Osteoblast (primary cell): ENCODE data around the gene ARHGAP44. TPM values are rescaled to one million over a fixed set of nuclear protein-coding genes. Genes with fewer than 3 reads are reported as not detected.
A peak's percentile ranks its signal among the peaks of the same experiment; 100 is the strongest.

Source experiments
- DNase-seq: peaks from one replicate; pipeline ENCODE4 v3.0.0; 2011; ENCODE audit warnings: low spot score, mixed read lengths; ENCODE audit not compliant: insufficient read length; ENCODE audit errors: missing footprints
- H2AFZ ChIP-seq: 2 replicates; pipeline ENCODE4 v1.6.0; 2011; ENCODE audit warnings: mild to moderate bottlenecking, low read length
- H3K27ac ChIP-seq: 2 replicates; pipeline ENCODE4 v1.5.1; 2011; ENCODE audit warnings: mild to moderate bottlenecking, low read depth, low read length, moderate library complexity
- H3K27me3 ChIP-seq: 2 replicates; pipeline ENCODE4 v1.6.0; 2012; ENCODE audit warnings: mild to moderate bottlenecking, control low read depth, inconsistent platforms, low read length, moderate library complexity; ENCODE audit not compliant: insufficient read depth
- H3K36me3 ChIP-seq: 2 replicates; pipeline ENCODE4 v1.5.1; 2011; ENCODE audit warnings: mild to moderate bottlenecking, low read length, control low read depth, moderate library complexity; ENCODE audit not compliant: insufficient read depth
- H3K4me1 ChIP-seq: 2 replicates; pipeline ENCODE4 v1.5.1; 2011; ENCODE audit warnings: mild to moderate bottlenecking, low read length, control low read depth, moderate library complexity; ENCODE audit not compliant: insufficient read depth
- H3K4me2 ChIP-seq: 2 replicates; pipeline ENCODE4 v1.6.0; 2011; ENCODE audit warnings: mild to moderate bottlenecking, low read length; ENCODE audit not compliant: insufficient read depth
- H3K4me3 ChIP-seq: fragments of 200-600 bp; sonication (generic); 3 replicates; pipeline ENCODE4 v1.5.1; 2012; ENCODE audit warnings: mild to moderate bottlenecking, low read length, inconsistent platforms; ENCODE audit not compliant: insufficient read depth
- H3K79me2 ChIP-seq: 2 replicates; pipeline ENCODE4 v1.6.0; 2012; ENCODE audit warnings: mild to moderate bottlenecking, low read length, control low read depth, inconsistent platforms; ENCODE audit not compliant: insufficient read depth
- H3K9me3 ChIP-seq: 2 replicates; pipeline ENCODE4 v1.5.1; 2011; ENCODE audit warnings: low read depth, low read length, control low read depth
- H4K20me1 ChIP-seq: 2 replicates; pipeline ENCODE4 v1.6.0; 2012; ENCODE audit warnings: mild to moderate bottlenecking, low read length, control low read depth; ENCODE audit not compliant: insufficient read depth
- CTCF ChIP-seq: IDR thresholded peaks from 2 replicates; pipeline ENCODE4 v1.5.1; 2011; ENCODE audit warnings: mild to moderate bottlenecking, low read depth, low read length, moderate library complexity; ENCODE audit errors: extremely low read depth
- total RNA-seq: library from RNA; depleted of rRNA; stranded (reverse); fragments of >200 nt; gene quantifications from 2 replicates; pipeline ENCODE4 v1.2.3, GENCODE V29; 2012

The ARHGAP44 gene
- total RNA-seq, 1 donor: 4.3 TPM

GRCh38 chr17:12952012-12952411 is 162.7 kb downstream of the ARHGAP44 start:
- no peaks in the 10 kb centered on the region for H4K20me1 ChIP-seq
- no peaks in the 10 kb centered on the region for H3K79me2 ChIP-seq
- H2AFZ ChIP-seq: no peak overlapping the region
- H3K27me3 ChIP-seq: no peaks in the 10 kb centered on the region
- no peaks in the 10 kb centered on the region for H3K36me3 ChIP-seq
- no peak for DNase-seq
- H3K27ac ChIP-seq: no peak overlapping the region
- H3K4me1 ChIP-seq: no peaks in the 10 kb centered on the region
- H3K4me3 ChIP-seq: no peak overlapping the region
- no peak for TF ChIP-seq CTCF
- H3K9me3 ChIP-seq: no peaks in the 10 kb centered on the region
- no peak overlapping the region for H3K4me2 ChIP-seq

GRCh38 chr17:12953156-12953555 is 163.9 kb downstream of the ARHGAP44 start:
- Histone ChIP-seq H4K20me1 (no peaks in the 10 kb centered on the region), H3K4me1 (no peaks in the 10 kb centered on the region), H3K4me3 (no peak overlapping the region), H2AFZ (no peak overlapping the region), H3K4me2 (no peak overlapping the region), H3K27me3 (no peaks in the 10 kb centered on the region), H3K36me3 (no peaks in the 10 kb centered on the region), H3K27ac (no peak overlapping the region), H3K79me2 (no peaks in the 10 kb centered on the region), H3K9me3 (no peaks in the 10 kb centered on the region)
- no peak for TF ChIP-seq CTCF
- no peak for DNase-seq

- Histone ChIP-seq H3K79me2 (no peaks in the 10 kb centered on the region), H3K4me2 (no peak overlapping the region), H4K20me1 (no peaks in the 10 kb centered on the region), H3K36me3 (no peaks in the 10 kb centered on the region), H3K27ac (no peak overlapping the region), H3K9me3 (no peaks in the 10 kb centered on the region), H3K4me1 (peaks cover 14% of the 10 kb centered on the region), H2AFZ (no peak overlapping the region), H3K4me3 (no peak overlapping the region), H3K27me3 (no peaks in the 10 kb centered on the region)
- TF ChIP-seq CTCF: no peak
- DNase-seq: no peak
Measured at GRCh38 chr17:12955521-12955920, 166.2 kb downstream of the ARHGAP44 start.

GRCh38 chr17:12958786-12959185 is 169.5 kb downstream of the ARHGAP44 start:
- Histone ChIP-seq H3K4me3 (no peak overlapping the region), H3K9me3 (no peaks in the 10 kb centered on the region), H3K4me2 (peak overlapping the region; percentile 33), H3K79me2 (no peaks in the 10 kb centered on the region), H3K4me1 (peaks cover 14% of the 10 kb centered on the region), H2AFZ (no peak overlapping the region), H4K20me1 (no peaks in the 10 kb centered on the region), H3K27ac (peak overlapping the region; percentile 71), H3K36me3 (no peaks in the 10 kb centered on the region), H3K27me3 (no peaks in the 10 kb centered on the region)
- DNase-seq: peak; percentile 81
- TF ChIP-seq CTCF: no peak
